Smooth muscle cell (in vitro differentiated cells): ENCODE results near the gene PRR14. TPM values are rescaled to one million over a fixed set of nuclear protein-coding genes. Genes with fewer than 3 reads are reported as not detected.
A peak's percentile ranks its signal among the peaks of the same experiment; 100 is the strongest.

ENCODE experiments used
- DNase-seq: peaks from one replicate; lab custom pipeline; 2025; ENCODE audit not compliant: unreplicated experiment; lab: John Stamatoyannopoulos, UW
- H2AFZ ChIP-seq: fragments of 200-600 bp; sonication (generic); 2 replicates; pipeline ENCODE4 v1.6.0; 2016; ENCODE audit warnings: antibody characterized with exemption, low read depth, mild to moderate bottlenecking
- H3F3A ChIP-seq: fragments of 200-600 bp; sonication (generic); 2 replicates; pipeline ENCODE4 v1.6.0; 2017; ENCODE audit warnings: antibody characterized with exemption, low read depth
- H3K27ac ChIP-seq: fragments of 200-600 bp; sonication (generic); 2 replicates; pipeline ENCODE4 v1.5.1; 2016; ENCODE audit warnings: low read depth, mild to moderate bottlenecking
- H3K27me3 ChIP-seq: fragments of 200-600 bp; sonication (generic); 2 replicates; pipeline ENCODE4 v1.6.1; 2016; ENCODE audit warnings: low read depth, mild to moderate bottlenecking
- H3K36me3 ChIP-seq: fragments of 200-600 bp; sonication (generic); 2 replicates; pipeline ENCODE4 v1.5.1; 2016; ENCODE audit warnings: low read depth
- H3K4me1 ChIP-seq: fragments of 200-600 bp; sonication (generic); 2 replicates; pipeline ENCODE4 v1.5.1; 2016; ENCODE audit warnings: low read depth
- H3K4me2 ChIP-seq: fragments of 200-600 bp; sonication (generic); 2 replicates; pipeline ENCODE4 v1.6.0; 2016; ENCODE audit warnings: mild to moderate bottlenecking
- H3K4me3 ChIP-seq: fragments of 200-600 bp; sonication (generic); 2 replicates; pipeline ENCODE4 v1.5.1; 2016; ENCODE audit warnings: mild to moderate bottlenecking
- H3K79me2 ChIP-seq: fragments of 200-600 bp; sonication (generic); 2 replicates; pipeline ENCODE4 v1.6.0; 2016; ENCODE audit warnings: low read depth, mild to moderate bottlenecking
- H3K9ac ChIP-seq: fragments of 200-600 bp; sonication (generic); 2 replicates; pipeline ENCODE4 v1.6.0; 2016; ENCODE audit warnings: low read depth
- H3K9me3 ChIP-seq: fragments of 200-600 bp; sonication (generic); replicated peaks from 2 replicates; pipeline ENCODE4 v1.5.1; 2016; ENCODE audit warnings: low read depth
- H4K20me1 ChIP-seq: fragments of 200-600 bp; sonication (generic); 2 replicates; pipeline ENCODE4 v1.6.0; 2016; ENCODE audit warnings: low read depth
- WGBS: methylation state at CpG from one replicate; pipeline ENCODE4 v1.1.7; 2016; ENCODE audit warnings: low lambda C conversion rate; 5-methylcytosine and 5-hydroxymethylcytosine counted together
- polyA plus RNA-seq: library from polyadenylated mRNA; unstranded; fragments of >200 nt; fragmentation: Nextera tagmentation; extraction: Ambion mirVana; gene quantifications from 2 replicates; pipeline ENCODE4 v1.2.1, GENCODE V29; 2016
- total RNA-seq: library from RNA; depleted of rRNA; stranded (reverse); fragments of >200 nt; gene quantifications from 2 replicates; pipeline ENCODE4 v1.2.3, GENCODE V29; 2014
- TF ChIP-seq, protein P1 (sequence below): fragments of 200-600 bp; sonication (generic); IDR thresholded peaks from 2 replicates; pipeline ENCODE4 v1.5.1; 2017; ENCODE audit warnings: borderline replicate concordance, mild to moderate bottlenecking, antibody characterized with exemption; ENCODE audit not compliant: insufficient read depth, poor library complexity, severe bottlenecking

PRR14 gene
- total and polyA plus RNA-seq, 2 experiments from 2014 or later, result 16.7 to 22.0 TPM

DNA sequence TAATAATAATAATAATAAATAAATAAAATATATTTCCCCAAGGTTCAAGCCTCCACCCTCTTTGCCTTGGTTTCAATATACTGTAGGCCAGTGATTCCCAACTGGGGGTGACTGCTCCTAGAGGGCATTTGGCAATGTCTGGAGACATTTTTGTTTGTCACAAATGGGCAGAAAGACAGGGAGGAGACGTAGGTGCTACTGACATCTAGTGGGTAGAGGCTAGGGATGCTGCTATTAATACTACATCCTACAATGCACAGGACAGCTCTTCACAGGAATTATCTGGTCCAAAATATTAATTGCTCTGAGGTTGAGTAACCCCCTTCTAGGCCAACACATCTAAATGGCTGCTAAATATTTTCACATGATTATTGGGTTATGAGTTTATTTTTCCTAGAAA, 12.8 kb upstream of the PRR14 start:
- H3K4me1 ChIP-seq, result no peaks in the 10 kb centered on the region
- H4K20me1 ChIP-seq, result no peaks in the 10 kb centered on the region
- no peak for DNase-seq
- no peak overlapping the region for H3K4me3 ChIP-seq
- H3K79me2 ChIP-seq, result peaks cover 7% of the 10 kb centered on the region
- no peaks in the 10 kb centered on the region for H3K36me3 ChIP-seq
- H3K4me2 ChIP-seq, result no peak overlapping the region
- no peak overlapping the region for H3K9ac ChIP-seq
- H3K27me3 ChIP-seq, result no peaks in the 10 kb centered on the region
- WGBS, result 25% methylated on average over 1 of the region's 1 CpG
- TF ChIP-seq, protein P1, sequence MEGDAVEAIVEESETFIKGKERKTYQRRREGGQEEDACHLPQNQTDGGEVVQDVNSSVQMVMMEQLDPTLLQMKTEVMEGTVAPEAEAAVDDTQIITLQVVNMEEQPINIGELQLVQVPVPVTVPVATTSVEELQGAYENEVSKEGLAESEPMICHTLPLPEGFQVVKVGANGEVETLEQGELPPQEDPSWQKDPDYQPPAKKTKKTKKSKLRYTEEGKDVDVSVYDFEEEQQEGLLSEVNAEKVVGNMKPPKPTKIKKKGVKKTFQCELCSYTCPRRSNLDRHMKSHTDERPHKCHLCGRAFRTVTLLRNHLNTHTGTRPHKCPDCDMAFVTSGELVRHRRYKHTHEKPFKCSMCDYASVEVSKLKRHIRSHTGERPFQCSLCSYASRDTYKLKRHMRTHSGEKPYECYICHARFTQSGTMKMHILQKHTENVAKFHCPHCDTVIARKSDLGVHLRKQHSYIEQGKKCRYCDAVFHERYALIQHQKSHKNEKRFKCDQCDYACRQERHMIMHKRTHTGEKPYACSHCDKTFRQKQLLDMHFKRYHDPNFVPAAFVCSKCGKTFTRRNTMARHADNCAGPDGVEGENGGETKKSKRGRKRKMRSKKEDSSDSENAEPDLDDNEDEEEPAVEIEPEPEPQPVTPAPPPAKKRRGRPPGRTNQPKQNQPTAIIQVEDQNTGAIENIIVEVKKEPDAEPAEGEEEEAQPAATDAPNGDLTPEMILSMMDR, result peak; percentile 50
- no peak overlapping the region for H3K27ac ChIP-seq
- no peak overlapping the region for H2AFZ ChIP-seq
- H3F3A ChIP-seq, result no peaks in the 10 kb centered on the region
- H3K9me3 ChIP-seq, result no peaks in the 10 kb centered on the region

DNA sequence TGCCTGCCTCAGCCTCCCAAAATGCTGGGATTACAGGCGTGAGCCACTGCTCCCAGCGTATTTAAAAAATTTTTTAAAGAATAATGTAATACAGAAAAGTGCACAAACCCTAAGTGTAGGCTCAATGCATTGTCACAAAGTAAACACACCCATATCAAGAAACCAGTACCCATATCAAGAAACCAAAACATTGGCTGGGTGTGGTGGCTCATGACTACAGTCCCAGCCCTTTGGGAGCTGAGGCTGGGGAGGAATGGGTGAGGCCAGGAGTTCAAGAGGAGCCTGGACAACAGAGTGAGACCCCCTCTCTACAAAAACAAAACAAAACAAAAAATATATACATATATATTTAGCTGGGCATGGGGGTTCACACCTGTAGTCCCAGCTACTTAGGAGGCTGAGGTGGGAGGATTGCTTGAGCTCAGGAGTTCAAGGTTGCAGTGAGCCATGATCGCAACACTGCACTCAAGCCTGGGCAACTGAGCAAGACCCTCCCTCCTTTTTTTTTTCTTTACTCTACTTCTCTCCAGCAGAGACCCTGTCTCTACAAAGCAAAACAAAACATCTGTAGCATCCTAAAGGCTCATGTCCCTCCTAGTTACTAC, 9.3 kb upstream of the PRR14 start:
- Histone ChIP-seq H3K36me3 (no peaks in the 10 kb centered on the region), H4K20me1 (no peaks in the 10 kb centered on the region), H3K4me1 (no peaks in the 10 kb centered on the region), H3K79me2 (no peaks in the 10 kb centered on the region), H3K9ac (no peak overlapping the region), H3K27ac (no peak overlapping the region), H3K27me3 (no peaks in the 10 kb centered on the region), H2AFZ (no peak overlapping the region), H3K4me3 (no peak overlapping the region), H3K4me2 (no peak overlapping the region), H3K9me3 (no peaks in the 10 kb centered on the region), H3F3A (no peaks in the 10 kb centered on the region)
- no peak for DNase-seq
- TF ChIP-seq, protein P1, result no peak
- 81% methylated on average over 3 of the region's 3 CpGs for WGBS

DNA sequence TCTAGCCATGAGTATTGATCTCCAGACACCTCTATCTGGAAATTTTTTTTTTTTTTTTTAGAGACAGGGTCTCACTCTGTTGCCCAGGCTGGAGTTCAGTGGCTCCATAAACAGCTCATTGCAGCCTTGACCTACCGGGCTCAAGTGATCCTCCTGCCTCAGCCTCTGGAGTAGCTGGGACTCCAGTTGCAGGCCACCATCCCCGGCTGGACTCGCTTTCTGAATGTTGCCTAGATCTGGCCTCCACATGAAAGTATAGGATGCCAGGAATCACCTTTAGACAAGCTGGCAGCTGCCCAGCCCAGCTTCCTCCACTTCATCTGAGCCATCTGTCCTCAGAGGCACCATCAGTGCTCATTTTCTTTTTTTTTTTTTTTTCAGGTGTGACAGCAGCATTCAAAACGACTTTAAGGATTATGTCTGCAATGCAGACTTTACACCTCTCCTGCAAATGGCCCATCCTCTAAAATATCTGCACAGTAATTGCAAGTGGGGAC, 6.4 kb upstream of the PRR14 start:
- DNase-seq, result no peak
- H3K27me3 ChIP-seq, result no peaks in the 10 kb centered on the region
- no peaks in the 10 kb centered on the region for H3F3A ChIP-seq
- H3K79me2 ChIP-seq, result no peaks in the 10 kb centered on the region
- H3K4me2 ChIP-seq, result no peak overlapping the region
- H2AFZ ChIP-seq, result no peak overlapping the region
- no peak overlapping the region for H3K27ac ChIP-seq
- no peaks in the 10 kb centered on the region for H3K36me3 ChIP-seq
- H3K4me1 ChIP-seq, result no peaks in the 10 kb centered on the region
- no peak overlapping the region for H3K9ac ChIP-seq
- TF ChIP-seq, protein P1, result no peak
- H3K4me3 ChIP-seq, result no peak overlapping the region
- no peaks in the 10 kb centered on the region for H3K9me3 ChIP-seq
- WGBS, result 72% methylated on average over 4 of the region's 4 CpGs
- no peaks in the 10 kb centered on the region for H4K20me1 ChIP-seq

DNA sequence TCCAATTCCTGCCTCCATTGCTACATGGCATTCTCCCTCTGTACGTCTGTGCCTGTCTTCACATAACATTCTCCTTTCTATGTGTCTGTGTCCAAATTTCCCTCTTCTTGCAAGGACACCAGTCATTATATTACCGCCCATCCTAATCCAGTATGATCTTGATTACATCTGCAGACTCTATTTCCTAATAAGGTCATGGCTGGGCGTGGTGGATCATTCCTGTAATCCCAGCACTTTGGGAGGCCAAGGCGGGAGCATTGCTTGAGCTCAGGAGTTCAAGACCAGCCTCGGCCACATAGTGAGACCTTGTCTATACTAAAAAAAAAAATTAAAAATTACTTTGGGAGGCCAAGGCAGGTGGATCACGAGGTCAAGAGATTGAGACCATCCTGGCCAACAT, 5.0 kb upstream of the PRR14 start:
- Histone ChIP-seq H3K4me2 (no peak overlapping the region), H3K27me3 (no peaks in the 10 kb centered on the region), H3K79me2 (no peaks in the 10 kb centered on the region), H3K9me3 (no peaks in the 10 kb centered on the region), H4K20me1 (no peaks in the 10 kb centered on the region), H3K36me3 (no peaks in the 10 kb centered on the region), H3K4me3 (no peak overlapping the region), H2AFZ (no peak overlapping the region), H3F3A (no peaks in the 10 kb centered on the region), H3K4me1 (no peaks in the 10 kb centered on the region), H3K9ac (no peak overlapping the region), H3K27ac (no peak overlapping the region)
- TF ChIP-seq, protein P1, result no peak
- WGBS, result 65% methylated on average over 6 of the region's 6 CpGs
- no peak for DNase-seq
